GM18498 (cell line): Measurements from ENCODE around the gene MROH9.

ENCODE experiments used
- ATAC-seq: cut with Tn5 transposase; IDR thresholded peaks from one replicate; pipeline ENCODE4 v1.9.1; 2021; ENCODE audit warnings: mild to moderate bottlenecking, moderate library complexity; ENCODE audit not compliant: unreplicated experiment

MROH9 gene

GRCh38 chr1:170967042-170967910 is 31.9 kb downstream of the MROH9 start:
- ATAC-seq = peak; percentile 69

- ATAC-seq = no peak
These were observed 34.9 kb downstream of the MROH9 start for GRCh38 chr1:170970256-170970655.

- ATAC-seq = no peak
These were observed 43.1 kb downstream of the MROH9 start for GRCh38 chr1:170978371-170978910.

GRCh38 chr1:170985406-170985805 is 50.1 kb downstream of the MROH9 start:
- ATAC-seq = no peak

- ATAC-seq = no peak
These were observed 51.6 kb downstream of the MROH9 start for GRCh38 chr1:170986901-170987300.

GRCh38 chr1:170987424-170987823 is 52.1 kb downstream of the MROH9 start:
- no peak for ATAC-seq

GRCh38 chr1:170993151-170993550 is 57.8 kb downstream of the MROH9 start:
- no peak for ATAC-seq

GRCh38 chr1:170993717-170994116 is 58.4 kb downstream of the MROH9 start:
- no peak for ATAC-seq

GRCh38 chr1:171014880-171015279 is 79.5 kb downstream of the MROH9 start:
- no peak for ATAC-seq

GRCh38 chr1:171017426-171017825 is 82.1 kb downstream of the MROH9 start:
- no peak for ATAC-seq

- no peak for ATAC-seq
These were observed 84.6 kb downstream of the MROH9 start for GRCh38 chr1:171019971-171020370.

GRCh38 chr1:171032822-171033702 is 97.7 kb downstream of the MROH9 start:
- no peak for ATAC-seq

GRCh38 chr1:171037626-171038025 is 102.3 kb downstream of the MROH9 start:
- no peak for ATAC-seq

- no peak for ATAC-seq
These were observed 103.0 kb downstream of the MROH9 start for GRCh38 chr1:171038284-171038683.

- no peak for ATAC-seq
These were observed 112.7 kb downstream of the MROH9 start for GRCh38 chr1:171048014-171048413.

- ATAC-seq = no peak
These were observed 117.6 kb downstream of the MROH9 start for GRCh38 chr1:171052977-171053376.

GRCh38 chr1:171055966-171056643 is 120.8 kb downstream of the MROH9 start:
- no peak for ATAC-seq

- ATAC-seq = no peak
These were observed 126.2 kb downstream of the MROH9 start for GRCh38 chr1:171061425-171062143.

GRCh38 chr1:171062902-171063301 is 127.6 kb downstream of the MROH9 start:
- no peak for ATAC-seq

- no peak for ATAC-seq
These were observed 139.7 kb downstream of the MROH9 start for GRCh38 chr1:171075041-171075440.
